Measurements from ENCODE around the gene IGF2R.
"Not testable (repeated sequence)": the region's sequence is repeated elsewhere in the genome, so short reads cannot be mapped to it uniquely, and the experiment has no call there.

IGF2R gene

DNA sequence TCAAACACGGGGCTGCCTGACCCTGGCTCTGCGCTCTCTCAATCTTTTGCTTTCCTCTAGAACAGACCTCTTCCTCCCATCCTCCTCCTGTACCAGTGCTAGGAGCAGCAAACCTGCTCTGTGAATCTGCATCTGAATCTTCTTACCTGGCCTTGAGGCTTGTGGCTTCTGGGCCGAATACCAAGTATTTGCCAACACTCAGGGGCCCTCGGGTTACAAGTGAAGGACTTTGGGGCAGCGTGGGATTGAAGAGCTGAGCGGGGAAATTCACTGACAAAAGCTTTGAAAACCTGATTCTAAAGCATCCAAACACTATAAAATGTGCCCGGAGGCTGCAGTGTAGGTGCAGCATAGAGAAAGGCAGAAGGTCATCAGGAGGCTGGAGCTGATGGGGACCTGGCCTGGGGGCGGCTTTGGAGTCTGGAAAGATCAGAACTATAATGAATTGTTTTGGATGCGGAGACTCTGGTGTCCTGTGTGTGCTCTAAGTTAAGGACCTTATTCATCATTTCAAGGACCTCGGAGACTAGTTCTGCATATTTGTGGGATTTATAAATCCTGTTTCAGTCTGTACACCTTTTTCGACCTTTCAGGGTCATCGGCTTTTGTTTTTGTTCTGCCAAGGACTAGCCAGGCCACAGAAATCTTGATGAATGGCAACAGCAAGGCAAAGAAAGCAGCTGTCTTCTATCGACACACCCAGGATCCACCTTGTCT is 16.4 kb upstream of the IGF2R start:
- no peak for DNase-seq (ENCODE audit: low read depth)

DNA sequence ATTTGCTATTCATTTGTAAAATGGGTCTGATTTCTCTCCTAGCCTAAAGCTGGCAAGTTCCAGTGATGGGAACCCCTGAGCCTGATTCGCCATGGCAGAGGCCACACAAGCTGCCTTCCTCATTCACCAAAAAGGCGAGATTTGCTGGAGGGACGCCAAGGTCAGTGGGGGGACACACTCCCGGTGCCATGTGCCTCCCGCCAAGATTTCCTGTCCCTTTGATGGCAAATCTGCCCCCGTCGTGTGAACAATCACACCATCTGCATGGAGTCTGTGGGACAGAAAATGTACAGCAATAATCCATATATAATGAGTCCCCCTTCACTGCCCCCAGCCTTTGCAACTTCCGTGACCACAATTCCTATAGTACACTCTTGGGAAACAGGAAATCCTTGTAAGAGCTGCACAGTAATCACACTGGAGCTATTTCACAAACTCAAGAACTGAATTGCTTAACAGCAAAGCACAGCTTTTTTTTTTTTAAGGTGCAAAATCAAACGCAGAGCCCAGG is 15.7 kb upstream of the IGF2R start:
- DNase-seq (ENCODE audit: low read depth), result no peak

DNA sequence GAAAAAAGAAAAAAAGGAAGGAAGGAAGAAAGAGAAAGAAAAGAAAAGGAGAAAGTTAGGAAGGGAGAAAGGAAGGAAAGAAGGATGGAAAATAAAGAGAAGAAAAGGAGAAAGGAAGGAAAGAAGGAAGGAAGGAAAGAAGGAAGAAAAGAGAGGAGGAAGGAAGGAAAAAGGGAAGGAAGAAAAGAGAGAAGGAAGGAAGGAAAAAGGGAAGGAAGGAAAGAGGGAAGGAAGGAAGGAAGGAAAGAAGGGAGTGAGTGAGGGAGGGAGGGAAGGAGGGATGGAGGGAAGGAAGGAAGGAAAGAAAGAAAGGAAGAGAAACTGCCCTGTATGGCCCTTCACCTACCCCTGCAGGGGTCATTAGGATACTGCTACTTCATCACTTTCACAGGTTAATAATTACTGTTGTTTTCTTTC is 12.9 kb upstream of the IGF2R start:
- no peak for DNase-seq (ENCODE audit: low read depth)

DNA sequence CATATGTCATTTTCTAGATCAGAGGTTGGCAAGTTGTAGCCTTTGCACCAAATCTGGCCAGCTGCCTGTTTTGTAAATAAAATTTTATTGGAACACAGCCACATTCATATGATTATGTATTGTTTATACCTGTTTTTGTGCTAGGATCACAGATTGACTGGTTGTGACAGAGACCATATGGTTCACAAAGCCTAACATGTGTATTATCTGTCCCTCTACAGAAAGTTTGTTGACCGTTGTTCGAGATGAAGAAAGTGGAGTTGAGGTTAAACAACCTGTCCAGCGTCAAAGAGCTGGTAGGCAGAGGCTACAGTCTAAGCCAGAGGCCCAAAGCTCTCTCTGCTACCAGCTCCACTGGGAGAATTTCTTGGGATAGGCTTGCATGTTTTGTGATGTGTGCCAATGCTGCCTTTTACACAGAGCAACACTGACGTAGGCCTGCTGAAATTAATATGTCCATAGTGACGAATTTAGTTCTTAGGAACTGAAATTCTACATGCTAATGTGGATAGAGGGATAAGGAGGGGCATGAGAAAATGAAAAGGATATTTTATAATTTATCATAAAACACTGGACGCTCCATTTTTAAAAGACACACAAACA is 11.7 kb upstream of the IGF2R start:
- no peak for DNase-seq (ENCODE audit: low read depth)

DNA sequence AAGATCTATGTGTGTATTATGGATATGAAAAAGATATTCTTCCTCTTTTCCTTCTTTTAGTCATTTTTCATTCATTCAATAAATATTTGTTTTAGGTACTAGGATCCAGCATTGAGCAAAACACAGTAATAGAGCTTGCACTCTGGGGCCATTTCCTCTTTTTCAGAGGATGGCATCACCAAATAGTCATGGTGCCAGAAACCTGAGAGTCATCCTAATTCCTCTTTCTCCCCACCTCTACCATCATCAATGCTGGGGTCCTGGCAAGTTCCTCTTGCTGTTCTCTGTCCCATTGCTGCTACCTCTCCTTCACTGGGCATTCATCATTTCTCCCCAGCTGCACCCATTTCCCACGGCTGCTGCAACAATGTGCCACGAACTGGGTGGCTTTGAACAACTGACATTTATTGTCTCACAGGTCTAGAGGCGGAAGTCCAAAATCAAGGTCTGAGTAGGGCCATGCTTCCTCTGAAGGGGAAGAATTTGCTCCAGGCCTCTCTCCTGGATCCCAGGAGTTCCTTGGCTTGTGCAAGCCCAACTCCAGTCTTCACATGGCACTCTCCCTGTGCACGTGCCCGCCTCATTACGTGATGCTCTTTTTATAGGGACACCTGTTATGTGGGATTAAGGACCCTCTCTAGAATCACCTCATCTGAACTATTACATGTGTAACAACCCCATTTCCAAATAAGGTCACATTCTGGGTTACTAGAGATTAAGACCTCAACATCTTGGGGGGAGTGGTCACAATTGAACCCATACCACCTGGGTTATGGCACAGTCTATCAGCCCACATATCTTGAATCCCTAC is 9.5 kb upstream of the IGF2R start:
- no peak for DNase-seq (ENCODE audit: low read depth)

DNA sequence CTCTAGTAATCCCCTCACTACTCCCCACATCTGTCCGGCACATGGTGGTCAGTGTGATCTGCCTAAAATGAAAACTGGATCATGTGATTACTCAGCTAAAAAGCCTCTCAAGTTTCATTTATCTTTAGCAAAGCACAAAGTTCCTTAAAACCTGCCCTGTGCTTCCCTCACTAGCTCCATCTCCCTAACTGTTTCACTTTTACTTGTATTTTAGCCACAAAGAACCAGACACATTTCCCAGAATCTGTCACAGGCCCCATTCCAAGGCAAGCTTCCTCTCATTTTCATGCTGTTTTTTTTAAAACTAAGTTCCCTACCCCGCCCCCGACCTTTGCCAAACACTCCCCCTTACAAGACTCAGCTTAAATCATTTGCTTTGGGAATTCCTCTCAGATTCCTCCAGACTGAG is 8.9 kb upstream of the IGF2R start:
- no peak for DNase-seq (ENCODE audit: low read depth)

DNA sequence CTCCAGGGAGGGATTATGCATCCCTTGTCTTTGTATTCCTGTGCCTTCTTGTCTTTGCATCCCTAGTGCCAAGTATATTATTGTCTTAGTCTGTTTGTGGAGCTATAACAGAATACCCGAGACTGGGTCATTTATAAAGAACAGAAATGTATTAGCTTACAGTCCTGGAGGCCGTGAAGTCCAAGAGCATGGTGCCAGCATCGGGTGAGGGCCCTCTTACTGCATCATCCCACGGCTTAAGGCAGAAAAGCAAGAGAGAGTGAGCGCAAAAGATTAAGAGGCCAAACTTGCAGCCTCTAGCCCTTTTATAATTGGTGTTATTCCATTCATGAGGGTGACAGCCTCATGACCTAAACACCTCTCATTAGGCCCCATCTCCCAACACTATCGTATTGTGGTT is 8.4 kb upstream of the IGF2R start:
- no peak for DNase-seq (ENCODE audit: low read depth)

DNA sequence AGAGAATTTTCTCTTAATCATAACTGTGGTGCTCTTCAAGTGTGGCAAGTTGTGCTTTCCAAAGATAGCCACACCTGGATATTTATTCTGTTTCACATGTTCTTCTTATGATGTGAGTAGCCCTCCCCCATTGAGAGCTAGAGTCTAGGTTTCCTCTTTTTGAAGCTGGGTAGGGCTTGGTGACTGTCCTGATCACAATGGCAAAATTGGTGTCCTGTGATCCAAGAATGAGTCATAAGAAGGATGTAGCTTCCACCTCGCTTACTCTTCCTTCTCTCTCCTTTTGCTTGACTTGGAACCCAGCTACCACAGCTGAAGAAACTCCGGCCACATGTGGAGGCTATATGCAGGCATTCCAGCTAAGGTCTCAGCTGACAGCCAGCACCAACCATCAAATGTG is 7.4 kb upstream of the IGF2R start:
- no peak for DNase-seq (ENCODE audit: low read depth)

DNA sequence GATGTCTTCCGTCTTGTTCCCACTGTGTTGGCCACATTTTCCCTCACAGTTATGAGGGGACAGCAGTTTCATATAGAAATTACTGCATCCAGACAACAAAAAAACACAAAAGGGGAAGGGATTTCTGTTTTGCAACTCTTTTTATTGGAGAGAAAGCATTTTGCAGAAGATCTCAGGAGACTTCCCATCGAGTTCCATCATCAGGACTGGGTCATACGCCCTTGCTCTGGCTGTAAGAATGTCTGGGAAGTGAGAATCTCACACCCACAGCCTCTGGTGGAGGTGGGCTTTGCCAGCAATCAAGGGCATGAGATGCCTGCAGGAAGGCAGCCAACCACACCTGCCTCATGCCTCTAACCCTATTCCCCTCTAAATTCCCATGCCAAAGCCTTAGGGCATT is 5.8 kb upstream of the IGF2R start:
- DNase-seq (ENCODE audit: low read depth), result no peak

DNA sequence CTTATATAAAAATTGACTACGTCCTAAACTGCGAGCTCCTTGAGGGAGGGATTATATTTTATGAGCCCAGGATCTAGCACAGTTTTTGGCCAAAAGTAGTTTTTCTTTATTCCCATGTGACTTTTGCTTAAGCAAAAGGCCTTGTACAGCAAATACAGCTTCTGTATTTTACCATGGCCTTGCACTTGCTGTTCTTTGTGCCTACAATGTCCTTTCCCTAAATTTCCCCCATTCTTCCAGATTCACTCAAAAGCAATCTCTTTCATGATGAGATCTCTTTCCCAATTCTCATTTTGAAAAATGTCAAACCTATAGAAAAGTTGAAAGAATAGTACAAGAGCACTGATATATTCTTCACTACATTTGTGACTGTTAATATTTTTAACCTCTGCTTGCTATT is 4.8 kb upstream of the IGF2R start:
- DNase-seq (ENCODE audit: low read depth), result no peak

DNA sequence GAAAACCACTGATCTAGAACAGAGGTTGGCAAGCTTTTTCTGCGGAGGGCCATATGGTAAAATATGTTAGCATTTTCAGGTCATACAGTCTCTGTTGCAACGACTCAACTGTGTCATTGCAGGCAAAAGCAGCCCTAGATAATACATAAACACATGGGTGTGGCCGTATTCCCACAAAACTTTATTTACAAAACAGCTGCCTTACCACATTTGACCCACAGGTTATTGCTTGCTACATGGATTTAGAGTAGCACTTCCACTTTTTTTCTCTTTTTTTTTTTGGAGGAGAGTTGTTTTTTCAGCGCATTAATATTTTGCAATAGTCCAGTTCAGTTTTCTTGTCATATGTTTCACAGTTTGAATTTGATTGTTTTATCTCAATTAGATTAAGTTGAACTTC is 2.5 kb upstream of the IGF2R start:
- DNase-seq (ENCODE audit: low read depth), result no peak

DNA sequence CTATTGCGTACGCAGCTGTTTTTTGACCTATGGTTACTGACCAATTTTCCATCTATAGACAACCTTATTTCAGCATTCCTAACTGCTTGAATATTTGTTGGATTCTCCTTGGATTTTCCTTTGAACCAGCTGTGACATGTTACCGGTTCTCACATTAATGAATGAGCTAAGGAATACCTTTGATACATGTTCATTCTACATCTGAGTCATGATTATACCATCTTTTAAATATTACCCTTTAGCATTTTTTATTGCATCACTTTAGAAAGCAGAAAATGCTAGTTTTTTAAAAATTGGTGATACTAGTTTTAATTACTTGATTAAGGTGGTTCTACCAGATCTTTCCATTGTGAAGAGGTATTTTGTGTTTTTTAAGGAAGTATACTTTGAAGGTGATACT is 1.9 kb upstream of the IGF2R start:
- DNase-seq (ENCODE audit: low read depth), result no peak

DNA sequence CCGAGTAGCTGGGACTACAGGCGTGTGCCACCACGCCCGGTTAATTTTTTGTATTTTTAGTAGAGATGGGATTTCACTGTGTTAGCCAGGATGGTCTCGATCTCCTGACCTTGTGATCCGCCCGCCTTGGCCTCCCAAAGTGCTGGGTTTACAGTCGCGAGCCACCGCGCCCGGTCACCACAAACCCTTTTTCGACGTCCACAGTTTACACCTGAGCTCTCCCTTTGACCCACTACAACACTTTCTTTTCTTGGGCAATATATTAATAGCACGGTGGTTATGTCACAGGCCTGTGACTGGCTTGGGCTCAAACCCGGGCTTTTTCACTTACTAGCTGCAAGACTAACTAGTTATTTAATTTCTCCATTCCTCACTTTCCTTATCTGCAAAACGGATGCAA is 1.3 kb upstream of the IGF2R start:
- DNase-seq (ENCODE audit: low read depth), result not testable (repeated sequence)

DNA sequence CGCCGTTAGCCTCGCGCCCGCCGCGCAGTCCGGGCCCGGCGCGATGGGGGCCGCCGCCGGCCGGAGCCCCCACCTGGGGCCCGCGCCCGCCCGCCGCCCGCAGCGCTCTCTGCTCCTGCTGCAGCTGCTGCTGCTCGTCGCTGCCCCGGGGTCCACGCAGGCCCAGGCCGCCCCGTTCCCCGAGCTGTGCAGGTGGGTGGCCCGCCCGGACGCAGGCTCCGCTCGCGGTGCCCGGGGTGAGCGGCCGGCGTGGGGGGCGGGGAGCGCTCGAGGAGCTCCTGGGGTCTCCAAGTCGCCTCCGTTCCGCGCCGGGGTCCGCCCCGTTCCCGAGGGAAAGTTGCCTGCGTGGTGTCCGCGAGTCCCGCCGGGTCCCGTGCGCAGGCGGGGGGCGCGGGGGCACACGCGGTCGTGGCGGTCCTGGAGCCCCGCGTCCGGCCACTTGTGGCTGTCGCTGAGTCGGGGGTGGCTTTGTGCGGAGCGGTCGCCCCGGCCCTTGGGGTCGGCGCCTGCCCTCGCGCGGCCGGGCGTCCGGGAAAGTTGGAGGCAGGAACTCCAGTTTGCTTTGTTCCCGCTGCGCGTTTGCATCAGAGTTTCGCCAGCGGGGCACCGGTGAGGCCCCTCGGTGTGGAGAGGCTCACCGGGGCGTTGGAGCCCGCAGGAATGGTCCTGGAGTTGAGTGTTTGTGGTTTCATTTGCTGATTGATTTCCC is 476 bp downstream of the IGF2R start:
- no peak for DNase-seq (ENCODE audit: low read depth)

DNA sequence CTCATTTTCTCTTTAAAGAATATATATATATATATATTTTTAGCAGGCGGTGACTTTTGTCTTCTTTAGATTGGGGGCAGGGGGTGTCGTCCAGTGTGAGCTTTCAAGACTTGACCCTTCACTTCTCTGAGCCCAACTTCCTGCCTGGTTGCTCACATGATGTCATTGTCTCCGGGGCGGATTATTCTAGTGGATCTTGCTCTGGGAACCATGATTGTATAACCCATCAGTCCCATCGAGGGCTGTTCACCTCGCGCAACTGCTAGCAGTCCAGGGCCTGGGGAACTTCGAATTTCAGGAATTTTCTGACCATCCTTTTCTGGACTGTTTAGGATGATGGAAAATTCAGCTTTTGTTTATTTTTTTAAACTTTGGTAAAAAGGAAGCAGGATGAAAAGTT is 1.0 kb downstream of the IGF2R start:
- DNase-seq (ENCODE audit: low read depth), result no peak

DNA sequence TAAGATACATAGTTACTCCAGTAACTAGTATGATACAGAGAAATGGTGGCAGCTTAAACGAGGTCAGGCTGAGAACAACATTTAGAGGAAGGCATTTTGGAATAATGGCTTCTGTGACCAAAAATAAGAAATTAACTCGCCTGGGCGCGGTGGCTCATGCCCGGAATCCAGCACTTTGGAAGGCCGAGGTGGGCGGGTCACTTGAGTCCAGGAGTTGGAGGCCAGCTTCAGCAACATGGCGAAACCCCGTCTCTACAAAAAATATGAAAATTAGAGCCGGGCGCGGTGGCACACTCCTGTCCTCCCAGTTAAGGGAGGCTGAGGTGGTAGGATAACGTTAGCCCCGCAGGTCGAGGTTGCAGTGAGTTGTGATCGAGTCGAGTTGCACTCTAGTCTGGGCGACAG is 1.8 kb downstream of the IGF2R start:
- no peak for DNase-seq (ENCODE audit: low read depth)

DNA sequence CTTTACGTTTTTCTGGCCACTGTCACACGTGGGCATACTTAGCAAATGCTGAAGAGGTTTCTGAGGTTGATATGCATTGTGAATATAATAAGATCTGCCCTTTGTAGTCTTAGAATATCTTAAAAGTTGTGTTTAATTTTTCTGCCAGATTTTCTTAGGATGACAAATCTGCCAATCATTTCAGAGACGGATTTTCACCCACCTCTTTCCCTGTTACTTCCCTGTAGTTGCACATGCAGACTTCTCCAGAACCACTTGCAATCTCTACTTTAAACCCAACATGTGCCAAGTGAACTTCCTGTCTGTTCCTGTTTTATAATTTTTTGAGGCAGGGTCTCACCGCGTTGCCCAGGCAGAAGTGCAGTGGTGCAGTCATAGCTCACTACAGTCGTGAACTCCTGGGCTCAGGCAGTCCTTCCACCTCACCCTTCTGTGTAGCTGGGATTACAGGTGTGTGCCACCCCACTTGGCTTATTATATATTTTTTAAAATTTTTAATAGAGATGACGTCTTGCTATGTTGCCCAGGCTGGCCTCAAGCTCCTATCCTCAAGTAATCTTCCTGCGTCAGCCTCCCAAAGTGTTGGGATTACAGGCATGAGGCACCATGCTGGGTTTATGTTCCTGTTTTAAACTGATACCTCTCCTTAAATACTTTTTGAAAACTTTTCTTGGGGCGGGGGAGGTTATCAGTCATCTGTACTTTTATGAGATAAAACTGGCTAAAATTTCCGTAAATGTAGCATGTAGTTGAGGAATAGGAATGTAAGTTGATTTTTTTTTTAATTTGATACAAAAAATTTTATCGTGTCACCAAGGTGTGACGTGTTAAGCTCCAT is 2.7 kb downstream of the IGF2R start:
- DNase-seq (ENCODE audit: low read depth), result no peak

DNA sequence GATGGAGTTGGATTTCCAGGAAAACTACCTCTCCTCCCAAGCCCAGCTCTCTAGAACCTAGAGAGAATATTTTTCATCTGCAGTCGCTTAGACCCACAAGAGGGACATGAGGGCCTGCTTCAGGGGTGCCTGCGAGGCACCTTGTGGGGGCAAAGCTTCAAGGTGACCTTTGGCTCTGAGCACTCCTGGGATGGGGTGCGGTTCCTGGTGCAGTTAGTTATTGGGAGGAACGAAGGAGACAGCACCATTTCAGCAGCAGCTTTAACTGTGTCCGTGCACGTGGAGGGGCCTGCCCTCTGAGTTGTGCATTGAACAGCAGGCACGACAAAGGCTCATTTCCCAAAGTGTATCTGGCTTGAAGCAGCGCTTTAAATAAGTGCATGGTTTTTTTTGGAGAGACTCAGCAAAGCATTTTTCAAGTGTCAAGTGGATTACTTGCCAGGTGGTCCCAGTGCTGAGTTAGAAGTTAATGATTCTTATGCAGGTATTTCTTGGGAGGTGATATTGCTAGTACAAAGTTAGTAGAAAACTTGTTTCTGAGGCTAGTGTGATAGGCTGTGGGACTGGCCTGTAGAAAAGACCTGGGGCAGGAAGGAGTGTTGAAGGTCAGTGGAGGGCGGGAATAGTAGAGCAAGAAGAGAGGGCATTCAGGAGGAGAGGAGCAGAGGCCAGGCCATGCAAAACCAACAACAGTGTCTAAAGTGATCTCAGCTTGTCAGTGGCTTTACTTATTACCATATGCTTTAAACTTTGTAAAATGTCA is 3.8 kb downstream of the IGF2R start:
- DNase-seq (ENCODE audit: low read depth), result no peak

DNA sequence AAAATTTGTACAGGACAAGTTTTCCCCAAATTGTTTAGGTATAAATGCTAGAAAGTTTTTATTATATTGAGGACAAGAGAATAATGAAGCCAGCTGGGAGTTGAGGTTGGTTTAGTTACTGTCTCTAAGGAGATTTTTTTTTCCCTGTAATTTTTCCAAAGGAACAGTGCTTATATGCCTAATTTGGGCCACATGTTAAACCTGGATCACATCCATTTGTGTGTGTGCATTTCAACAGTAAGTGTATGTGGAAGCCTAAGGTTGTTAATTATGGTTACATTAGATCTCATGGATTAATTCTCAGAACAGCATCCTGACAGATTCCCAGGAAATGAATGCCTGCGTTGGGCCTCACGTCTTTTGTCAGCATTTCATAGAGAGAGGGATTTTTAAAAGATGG is 4.5 kb downstream of the IGF2R start:
- DNase-seq (ENCODE audit: low read depth), result no peak

DNA sequence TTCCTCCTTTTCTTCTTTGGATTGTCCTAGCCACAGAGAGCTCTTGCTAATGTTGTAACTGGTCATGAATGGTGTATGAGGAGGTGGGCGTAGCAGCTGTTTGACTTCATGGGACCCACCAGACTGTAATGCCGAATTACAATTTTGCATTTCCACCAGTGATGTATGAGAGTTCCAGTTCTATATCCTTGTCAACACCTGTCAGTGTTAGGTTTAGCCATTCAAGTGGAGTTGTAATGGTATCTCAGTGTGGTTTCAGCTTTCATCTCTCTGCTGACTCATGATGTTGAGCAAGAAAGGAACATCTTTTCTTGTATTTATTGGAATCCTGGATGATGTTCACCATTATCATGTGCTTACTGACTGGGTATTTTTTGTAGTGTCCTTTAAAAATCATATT is 5.1 kb downstream of the IGF2R start:
- DNase-seq (ENCODE audit: low read depth), result no peak

DNA sequence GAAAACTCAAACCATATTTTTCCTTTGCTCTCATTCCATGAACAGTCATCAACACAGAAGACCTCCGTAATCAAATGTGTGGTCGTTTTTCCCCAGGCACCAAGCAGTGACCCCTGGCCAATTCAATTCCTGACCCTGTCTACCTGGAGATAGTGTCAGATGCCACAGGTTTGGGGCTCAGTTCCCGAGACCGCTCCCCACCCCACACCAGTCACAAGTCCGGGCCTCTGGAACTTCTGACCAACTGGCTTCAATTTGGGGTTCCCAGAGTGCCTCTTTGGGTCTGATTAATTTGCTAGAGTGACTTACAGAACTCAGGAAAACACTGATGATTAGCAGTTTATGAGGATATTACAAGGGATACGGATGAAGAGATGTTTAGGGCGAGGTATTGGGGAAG is 6.0 kb downstream of the IGF2R start:
- no peak for DNase-seq (ENCODE audit: low read depth)
